Fibroblast of lung (primary cell): ENCODE measurements around the gene RIT2.

Experiments
- EZH2 ChIP-seq: IDR thresholded peaks from 2 replicates; pipeline ENCODE4 v1.5.1; 2012; ENCODE audit warnings: low read length, control low read depth, mild to moderate bottlenecking; ENCODE audit errors: missing control alignments
- TF ChIP-seq, protein P1 (sequence below), 2 donors: IDR thresholded peaks in 1 of 2; conservative IDR thresholded peaks in 1 of 2; 1 replicate in 1 of 2; 2 replicates in 1 of 2; pipeline ENCODE4 v1.5.1; 2011 to 2012; ENCODE audit warnings: low read length in 2 of 2, control low read depth in 1 of 2, inconsistent platforms in 1 of 2, low read depth in 1 of 2, mild to moderate bottlenecking in 1 of 2

DNA sequence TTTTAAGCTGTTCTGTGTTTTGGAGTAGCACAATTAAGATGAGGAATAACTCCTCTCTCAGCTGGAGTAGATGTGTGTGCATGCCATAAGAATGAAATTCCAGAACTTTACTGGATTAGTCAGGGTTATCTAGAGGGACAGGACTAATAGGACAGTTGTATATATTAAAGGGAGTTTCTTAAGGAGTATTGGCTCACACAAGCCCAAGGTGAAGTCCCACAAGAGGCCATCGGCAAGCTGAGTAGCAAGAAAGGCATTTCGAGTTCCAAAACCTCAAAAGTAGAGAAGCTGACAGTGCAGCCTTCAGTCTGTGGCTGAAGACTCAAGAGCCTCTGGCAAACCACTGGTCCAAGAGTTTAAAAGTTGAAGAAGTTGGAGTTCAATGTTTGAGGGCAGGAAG lies 113.7 kb downstream of the RIT2 start:
- TF ChIP-seq, protein P1, sequence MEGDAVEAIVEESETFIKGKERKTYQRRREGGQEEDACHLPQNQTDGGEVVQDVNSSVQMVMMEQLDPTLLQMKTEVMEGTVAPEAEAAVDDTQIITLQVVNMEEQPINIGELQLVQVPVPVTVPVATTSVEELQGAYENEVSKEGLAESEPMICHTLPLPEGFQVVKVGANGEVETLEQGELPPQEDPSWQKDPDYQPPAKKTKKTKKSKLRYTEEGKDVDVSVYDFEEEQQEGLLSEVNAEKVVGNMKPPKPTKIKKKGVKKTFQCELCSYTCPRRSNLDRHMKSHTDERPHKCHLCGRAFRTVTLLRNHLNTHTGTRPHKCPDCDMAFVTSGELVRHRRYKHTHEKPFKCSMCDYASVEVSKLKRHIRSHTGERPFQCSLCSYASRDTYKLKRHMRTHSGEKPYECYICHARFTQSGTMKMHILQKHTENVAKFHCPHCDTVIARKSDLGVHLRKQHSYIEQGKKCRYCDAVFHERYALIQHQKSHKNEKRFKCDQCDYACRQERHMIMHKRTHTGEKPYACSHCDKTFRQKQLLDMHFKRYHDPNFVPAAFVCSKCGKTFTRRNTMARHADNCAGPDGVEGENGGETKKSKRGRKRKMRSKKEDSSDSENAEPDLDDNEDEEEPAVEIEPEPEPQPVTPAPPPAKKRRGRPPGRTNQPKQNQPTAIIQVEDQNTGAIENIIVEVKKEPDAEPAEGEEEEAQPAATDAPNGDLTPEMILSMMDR (conservative IDR thresholded peaks at IDR 0.05 in 1 of 2, IDR thresholded peaks at IDR 0.05 in 1 of 2; ENCODE audit: low read depth in 1 of 2, low read length in 2 of 2), result no peak
- TF ChIP-seq EZH2, result no peak
